MM.1S (cell line): ENCODE results near the gene NME3.

ENCODE experiments used
- EZH2 ChIP-seq: fragments of 300-600 bp; sonication (generic); optimal IDR thresholded peaks from 2 replicates; pipeline ENCODE3; 2017; ENCODE audit warnings: low read depth, mild to moderate bottlenecking, antibody characterized with exemption, low read length, mixed read lengths
- EZH2phosphoT487 ChIP-seq: fragments of 300-600 bp; sonication (generic); IDR thresholded peaks from 2 replicates; pipeline ENCODE4 v1.6.1; 2018; ENCODE audit warnings: antibody characterized with exemption, low read length
- TF ChIP-seq, protein P1 (sequence below): fragments of 300-600 bp; sonication (generic); IDR thresholded peaks from 2 replicates; pipeline ENCODE4 v1.5.1; 2016; ENCODE audit warnings: antibody characterized with exemption, low read length, mixed read lengths

DNA sequence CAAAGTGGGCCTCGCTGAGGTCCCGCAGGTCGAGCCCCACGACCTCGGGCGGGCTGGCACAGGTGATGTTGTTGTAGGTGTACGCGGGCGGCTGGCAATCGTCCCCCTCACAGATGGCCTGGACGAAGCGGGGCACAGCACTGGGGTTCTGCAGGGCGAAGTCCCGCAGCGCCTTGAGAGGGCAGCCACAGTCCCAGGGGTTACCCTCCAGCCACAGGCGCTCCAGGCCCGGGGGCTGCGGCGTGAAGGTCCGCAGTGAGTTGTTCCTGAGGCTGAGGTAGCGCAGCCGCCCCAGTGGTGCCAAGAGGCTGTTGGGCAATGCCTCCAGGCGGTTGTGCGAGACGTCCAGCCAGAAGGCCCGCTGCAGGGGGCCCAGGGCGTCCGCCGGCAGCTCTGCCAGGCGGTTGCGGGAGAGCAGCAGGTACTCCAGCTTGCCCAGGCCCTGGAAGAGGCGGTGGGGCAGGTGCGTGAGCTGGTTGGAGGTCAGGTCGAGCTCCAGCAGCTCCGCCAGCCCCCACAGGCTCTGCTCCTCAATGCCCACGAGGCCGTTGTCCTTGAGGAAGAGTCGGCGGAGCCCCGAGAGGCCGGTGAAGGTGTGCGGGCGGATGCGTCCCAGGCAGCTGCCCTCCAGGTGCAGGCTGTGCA lies 19.4 kb upstream of the NME3 start:
- TF ChIP-seq, protein P1, sequence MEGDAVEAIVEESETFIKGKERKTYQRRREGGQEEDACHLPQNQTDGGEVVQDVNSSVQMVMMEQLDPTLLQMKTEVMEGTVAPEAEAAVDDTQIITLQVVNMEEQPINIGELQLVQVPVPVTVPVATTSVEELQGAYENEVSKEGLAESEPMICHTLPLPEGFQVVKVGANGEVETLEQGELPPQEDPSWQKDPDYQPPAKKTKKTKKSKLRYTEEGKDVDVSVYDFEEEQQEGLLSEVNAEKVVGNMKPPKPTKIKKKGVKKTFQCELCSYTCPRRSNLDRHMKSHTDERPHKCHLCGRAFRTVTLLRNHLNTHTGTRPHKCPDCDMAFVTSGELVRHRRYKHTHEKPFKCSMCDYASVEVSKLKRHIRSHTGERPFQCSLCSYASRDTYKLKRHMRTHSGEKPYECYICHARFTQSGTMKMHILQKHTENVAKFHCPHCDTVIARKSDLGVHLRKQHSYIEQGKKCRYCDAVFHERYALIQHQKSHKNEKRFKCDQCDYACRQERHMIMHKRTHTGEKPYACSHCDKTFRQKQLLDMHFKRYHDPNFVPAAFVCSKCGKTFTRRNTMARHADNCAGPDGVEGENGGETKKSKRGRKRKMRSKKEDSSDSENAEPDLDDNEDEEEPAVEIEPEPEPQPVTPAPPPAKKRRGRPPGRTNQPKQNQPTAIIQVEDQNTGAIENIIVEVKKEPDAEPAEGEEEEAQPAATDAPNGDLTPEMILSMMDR: no peak
- TF ChIP-seq EZH2 (no peak), EZH2phosphoT487 (no peak)
